K562 (cell line): Measurements from ENCODE around the gene SV2C. TPM values are rescaled to one million over a fixed set of nuclear protein-coding genes. Genes with fewer than 3 reads are reported as not detected.

Experiments used
- ATAC-seq: fragments of 200-7000 bp; cut with Tn5 transposase; 3 replicates; pipeline ENCODE4 v1.9.1; 2020; ENCODE audit warnings: moderate library complexity
- BruUV-seq: library from RNA; stranded (reverse); fragments of 400-500 nt; replicated peaks from 2 replicates; lab custom pipeline; 2021; lab: Mats Ljungman, UMichigan
- CTCF ChIA-PET: fragments of 300-600 bp; formaldehyde crosslinking; extraction: SDS; loops from one replicate; lab custom pipeline; 2021; ENCODE audit warnings: low intra/inter-chr PET ratio; lab: Yijun Ruan, JAX
- POLR2A ChIA-PET: fragments of 300-600, 350-650 bp; sonication (Branson Sonifier 250); formaldehyde crosslinking; extraction: SDS; loops from one replicate; lab custom pipeline; 2021; ENCODE audit warnings: antibody characterized with exemption, inconsistent platforms; lab: Yijun Ruan, JAX
- DNase-seq, 4 experiments: peaks; one replicate each; pipeline versions ENCODE4 v3.0.0 to v3.0.0-alpha.2; 2011 to 2018; ENCODE audit warnings: low spot score in 3 of 4, mixed read lengths in 3 of 4; ENCODE audit errors: extremely low read depth in 1 of 4
- FAIRE-seq: peaks from 2 replicates; lab custom pipeline; 2011; peaks lifted over from hg19 to GRCh38; lab: Jason Lieb, UNC
- H2AFZ ChIP-seq: 2 replicates; pipeline ENCODE4 v1.6.0; 2011; ENCODE audit warnings: low read depth, low read length, control low read depth, inconsistent platforms
- H3K27ac ChIP-seq: fragments of 200-600 bp; 3 replicates; pipeline ENCODE4 v1.8.0; 2011; ENCODE audit warnings: low read depth, mild to moderate bottlenecking, control low read depth, inconsistent platforms, low read length, moderate library complexity, mixed read lengths; ENCODE audit errors: extremely low read depth
- H3K27me3 ChIP-seq, 2 experiments: fragments of 300-600 bp in 1 of 2; 2 replicates in 1 of 2; 3 replicates in 1 of 2; pipeline versions ENCODE4 v1.6.0 to v1.8.0; 2011; ENCODE audit warnings: inconsistent platforms in 2 of 2, low read length in 2 of 2, mild to moderate bottlenecking in 1 of 2, mixed read lengths in 1 of 2, moderate library complexity in 1 of 2; ENCODE audit not compliant: control insufficient read depth in 2 of 2, insufficient read depth in 2 of 2
- H3K36me3 ChIP-seq: fragments of 300-600 bp; 3 replicates; pipeline ENCODE4 v1.8.0; 2011; ENCODE audit warnings: mild to moderate bottlenecking, low read length, inconsistent platforms; ENCODE audit not compliant: control insufficient read depth, insufficient read depth
- H3K4me1 ChIP-seq, 2 experiments: fragments of 200-600 bp in 1 of 2; replicated peaks in 1 of 2; 2 replicates in 1 of 2; 3 replicates in 1 of 2; pipeline versions ENCODE4 v1.5.1 to v1.8.0; 2011; ENCODE audit warnings: inconsistent platforms in 2 of 2, low read length in 2 of 2, mild to moderate bottlenecking in 1 of 2, mixed read lengths in 1 of 2, moderate library complexity in 1 of 2; ENCODE audit not compliant: control insufficient read depth in 2 of 2, insufficient read depth in 2 of 2
- H3K4me2 ChIP-seq: 2 replicates; pipeline ENCODE4 v1.6.1; 2011; ENCODE audit warnings: low read length, control low read depth, inconsistent platforms, mixed read lengths; ENCODE audit not compliant: insufficient read depth
- H3K4me3 ChIP-seq: fragments of 200-600 bp; sonication (generic), shearing (Covaris generic); 2 replicates; pipeline ENCODE4 v1.5.1; 2016; ENCODE audit warnings: control low read depth, inconsistent platforms
- H3K79me2 ChIP-seq: fragments of 200-600 bp; 3 replicates; pipeline ENCODE4 v1.8.0; 2011; ENCODE audit warnings: low read length, inconsistent platforms; ENCODE audit not compliant: control insufficient read depth, insufficient read depth
- H3K9ac ChIP-seq, 2 experiments: 2 replicates each; pipeline versions ENCODE4 v1.6.0 to v1.6.1; 2011; ENCODE audit warnings: low read depth in 2 of 2, low read length in 2 of 2, control low read depth in 1 of 2, inconsistent platforms in 1 of 2, mild to moderate bottlenecking in 1 of 2, mixed read lengths in 1 of 2; ENCODE audit not compliant: insufficient read depth in 1 of 2
- H3K9me1 ChIP-seq: one replicate; pipeline ENCODE4 v1.6.0; 2011; ENCODE audit warnings: inconsistent platforms, mild to moderate bottlenecking, low read length, moderate library complexity; ENCODE audit not compliant: control insufficient read depth, insufficient read depth
- H3K9me3 ChIP-seq: replicated peaks from 2 replicates; pipeline ENCODE4 v1.5.1; 2011; ENCODE audit warnings: low read depth, low read length, inconsistent platforms; ENCODE audit not compliant: control insufficient read depth, insufficient read depth
- H4K20me1 ChIP-seq: replicated peaks from 2 replicates; pipeline ENCODE4 v1.6.1; 2011; ENCODE audit warnings: low read length, inconsistent platforms, mixed read lengths; ENCODE audit not compliant: control insufficient read depth, insufficient read depth
- BHLHE40 ChIP-seq: IDR thresholded peaks from 2 replicates; pipeline ENCODE4 v1.6.1; 2011; ENCODE audit warnings: low read length, improper control_type of control experiment
- HDAC1 ChIP-seq, 2 experiments: fragments of 450-650 bp; IDR thresholded peaks; 2 replicates each; pipeline ENCODE4 v1.6.1; 2016 to 2017; ENCODE audit warnings: inconsistent platforms in 1 of 2, mild to moderate bottlenecking in 1 of 2, moderate library complexity in 1 of 2
- MYC ChIP-seq, 2 experiments: fragments of 250-450 bp in 1 of 2; sonication (Bioruptor Pico) in 1 of 2; IDR thresholded peaks; 2 replicates each; pipeline versions ENCODE4 v1.5.1 to v1.6.1; 2012 to 2021; ENCODE audit warnings: low read depth in 2 of 2, borderline replicate concordance in 1 of 2, improper control_type of control experiment in 1 of 2, low read length in 1 of 2, mild to moderate bottlenecking in 1 of 2, moderate library complexity in 1 of 2
- WGBS: fragments of 100-300 bp; shearing (Covaris generic); methylation state at CpG from one replicate; pipeline ENCODE4 v1.1.6; 2016; ENCODE audit warnings: low coverage, mixed read lengths; ENCODE audit not compliant: insufficient coverage; ENCODE audit errors: missing lambda C conversion rate; 5-methylcytosine and 5-hydroxymethylcytosine counted together
- in situ Hi-C: fragments of 300-500 bp; cut with MboI; formaldehyde crosslinking; loops from 4 replicates; pipeline ENCODE4 v1.15.0; 2018; ENCODE audit warnings: inconsistent platforms, mixed read lengths
- intact Hi-C: fragments of 100-400 bp; cut with micrococcal nuclease; formaldehyde crosslinking; loops from 2 replicates; pipeline ENCODE4 v1.14.2; 2022
- polyA plus RNA-seq, 8 experiments: library from polyadenylated mRNA; depleted of rRNA in 4 of 8; stranded (reverse) in 5 of 8; unstranded in 3 of 8; fragments of >200 nt; fragmentation: Nextera tagmentation in 2 of 8; fragmentation: Illumina TruSeq in 1 of 8; extraction: Ambion mirVana in 2 of 8; extraction: Trizol in 1 of 8; gene quantifications; 2 replicates each; pipeline versions ENCODE4 v1.2.1 to v1.2.3, GENCODE V29; 2011 to 2014; ENCODE audit warnings: inconsistent platforms in 1 of 8, missing spikeins in 1 of 8
- total RNA-seq, 7 experiments: library from RNA; depleted of rRNA in 6 of 7; stranded (reverse); fragments of >200 nt in 6 of 7; fragmentation: Illumina TruSeq in 2 of 7; extraction: Trizol in 2 of 7; gene quantifications; 2 replicates each; pipeline versions ENCODE4 v1.2.1 to v1.2.3, GENCODE V29; 2011 to 2021; ENCODE audit warnings: low replicate concordance in 1 of 7
- TF ChIP-seq, protein P1 (sequence below): fragments of 150-350 bp; conservative IDR thresholded peaks from 2 replicates; pipeline ENCODE4 v1.6.1; 2014; ENCODE audit warnings: low read length

Gene SV2C
- total and polyA plus RNA-seq, 9 of the 15 experiments (the other 6 are each of a cell fraction or from before 2014, with no cell fraction given), result 0.05 TPM; not detected in 8

DNA sequence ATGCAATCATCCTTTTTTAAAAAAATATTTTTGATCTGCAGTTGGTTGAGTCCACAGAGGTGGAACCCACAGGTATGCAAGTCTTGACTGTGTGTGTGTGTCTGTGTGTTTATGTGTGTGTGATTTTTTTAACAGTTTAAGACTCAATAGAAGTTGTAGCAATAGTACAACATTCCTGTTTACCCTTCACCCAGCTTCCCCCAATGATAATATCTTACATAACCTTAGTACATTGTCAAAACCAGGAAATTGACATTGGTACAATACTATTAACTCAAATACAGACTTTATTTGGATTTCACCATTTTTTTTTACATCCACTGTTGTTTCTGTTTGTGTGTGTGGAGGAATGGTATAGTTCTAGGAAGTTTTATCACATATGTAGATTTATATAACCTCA, 81.8 kb downstream of the SV2C start (continued):
- TF ChIP-seq, protein P1, sequence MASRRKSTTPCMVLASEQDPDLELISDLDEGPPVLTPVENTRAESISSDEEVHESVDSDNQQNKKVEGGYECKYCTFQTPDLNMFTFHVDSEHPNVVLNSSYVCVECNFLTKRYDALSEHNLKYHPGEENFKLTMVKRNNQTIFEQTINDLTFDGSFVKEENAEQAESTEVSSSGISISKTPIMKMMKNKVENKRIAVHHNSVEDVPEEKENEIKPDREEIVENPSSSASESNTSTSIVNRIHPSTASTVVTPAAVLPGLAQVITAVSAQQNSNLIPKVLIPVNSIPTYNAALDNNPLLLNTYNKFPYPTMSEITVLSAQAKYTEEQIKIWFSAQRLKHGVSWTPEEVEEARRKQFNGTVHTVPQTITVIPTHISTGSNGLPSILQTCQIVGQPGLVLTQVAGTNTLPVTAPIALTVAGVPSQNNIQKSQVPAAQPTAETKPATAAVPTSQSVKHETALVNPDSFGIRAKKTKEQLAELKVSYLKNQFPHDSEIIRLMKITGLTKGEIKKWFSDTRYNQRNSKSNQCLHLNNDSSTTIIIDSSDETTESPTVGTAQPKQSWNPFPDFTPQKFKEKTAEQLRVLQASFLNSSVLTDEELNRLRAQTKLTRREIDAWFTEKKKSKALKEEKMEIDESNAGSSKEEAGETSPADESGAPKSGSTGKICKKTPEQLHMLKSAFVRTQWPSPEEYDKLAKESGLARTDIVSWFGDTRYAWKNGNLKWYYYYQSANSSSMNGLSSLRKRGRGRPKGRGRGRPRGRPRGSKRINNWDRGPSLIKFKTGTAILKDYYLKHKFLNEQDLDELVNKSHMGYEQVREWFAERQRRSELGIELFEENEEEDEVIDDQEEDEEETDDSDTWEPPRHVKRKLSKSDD, result no peak
- TF ChIP-seq HDAC1 (IDR thresholded peaks at IDR 0.05), result no peak

DNA sequence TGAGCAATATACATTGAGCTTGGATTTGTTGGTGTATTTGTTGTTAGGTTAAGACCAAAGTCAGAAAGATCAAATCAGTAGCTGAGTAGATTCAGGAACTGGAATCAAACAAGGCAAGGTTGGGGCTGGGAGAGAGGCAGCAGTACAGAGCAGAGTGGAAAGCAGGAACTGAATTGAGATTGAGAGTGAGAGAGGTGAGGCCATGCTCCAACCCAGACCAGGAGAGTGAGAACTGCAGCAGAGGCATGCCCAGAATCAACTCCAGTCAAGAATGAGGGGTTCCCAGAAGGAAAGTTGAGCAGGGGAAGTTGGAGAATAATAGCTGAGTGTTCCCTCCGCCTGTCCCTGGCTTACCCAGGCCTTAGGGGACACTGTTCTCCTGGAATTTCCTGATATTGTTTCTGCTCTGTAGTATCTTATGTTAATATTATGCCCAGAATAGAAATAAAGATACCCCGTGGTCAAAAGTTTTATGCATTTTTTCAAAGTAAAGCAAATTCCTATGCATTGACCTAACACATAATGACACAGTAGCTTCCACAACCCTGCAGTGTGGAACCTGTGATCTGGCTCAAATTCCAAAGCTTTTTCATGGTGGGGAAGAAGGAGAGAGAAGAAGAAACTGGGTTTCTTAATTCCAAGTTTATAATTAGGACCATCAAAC, 82.7 kb downstream of the SV2C start:
- Histone ChIP-seq H3K9ac (no peak overlapping the region), H3K4me3 (no peak overlapping the region), H3K4me2 (no peak overlapping the region), H4K20me1 (no peaks in the 10 kb centered on the region), H3K79me2 (no peaks in the 10 kb centered on the region), H3K9me1 (no peaks in the 10 kb centered on the region), H3K27ac (no peak overlapping the region), H2AFZ (no peak overlapping the region), H3K9me3 (no peaks in the 10 kb centered on the region), H3K4me1 (no peaks in the 10 kb centered on the region; a peak in 1 of 5 replicates), H3K27me3 (peaks cover 8 to 10% of the 10 kb centered on the region in 2 experiments; a peak in 3 of 5 replicates), H3K36me3 (no peaks in the 10 kb centered on the region)
- no peak for ATAC-seq
- no TSS peak for BruUV-seq
- no peak for DNase-seq
- WGBS, result 0% methylated on average over 2 of the region's 2 CpGs
- POLR2A ChIA-PET, result interaction anchor here (1.2 to 2.1 kb wide), 3 partner anchors 10 to 20 kb away, joined by 3 to 5 read pairs (median 4); no protein-coding TSS in a partner anchor
- no peak for FAIRE-seq
- intact Hi-C loops, result no loop called here
- TF ChIP-seq BHLHE40, result no peak
- no peak for TF ChIP-seq MYC (IDR thresholded peaks at IDR 0.05; ENCODE audit: low read depth, low read length)
- TF ChIP-seq MYC (CRISPR knock-in tag; IDR thresholded peaks at IDR 0.05; ENCODE audit: borderline replicate concordance, low read depth), result no peak
- CTCF ChIA-PET, result no interaction called here
- in situ Hi-C loops, result no loop called here
